ENCODE results near the gene EHMT1.
"Not testable (repeated sequence)": the region's sequence is repeated elsewhere in the genome, so short reads cannot be mapped to it uniquely, and the experiment has no call there.

EHMT1 gene

DNA sequence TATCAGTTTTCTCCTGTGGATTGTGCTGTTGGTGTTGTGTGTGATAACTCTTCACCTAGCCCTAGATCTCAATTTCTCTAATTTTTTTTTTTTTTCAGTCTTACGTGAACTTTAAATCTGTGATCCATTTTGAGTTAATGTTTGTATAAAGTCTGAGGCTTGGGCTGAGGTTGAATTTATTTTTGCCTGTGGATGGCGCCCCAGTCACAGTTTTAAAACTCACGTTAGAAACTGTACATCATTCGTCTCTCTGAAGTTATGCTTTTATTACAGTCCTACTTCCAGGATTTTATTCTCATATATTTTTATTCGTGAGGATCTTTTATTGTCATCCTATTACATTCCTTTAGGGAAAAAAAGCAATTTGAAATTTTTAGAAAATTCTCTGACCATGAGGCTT is 103.1 kb downstream of the EHMT1 start:
- ChIA-PET POLR2A (no interaction called here), CTCF (interaction anchor here (1.2 kb wide), 1 partner anchor 20 kb away, joined by 3 read pairs; no protein-coding TSS in a partner anchor)
- no peak for DNase-seq (ENCODE audit: extremely low spot score)
- TF ChIP-seq FOXA1 (IDR thresholded peaks at IDR 0.05) = no peak
- TF ChIP-seq ARNT (IDR thresholded peaks at IDR 0.05) = no peak
- no peak for TF ChIP-seq HDGF (IDR thresholded peaks at IDR 0.05; ENCODE audit: borderline replicate concordance)

- DNase-seq (ENCODE audit: extremely low spot score) = no peak
- ChIA-PET CTCF (no interaction called here), POLR2A (no interaction called here)
- no peak for TF ChIP-seq SP1 (IDR thresholded peaks at IDR 0.05)
- no peak for TF ChIP-seq L3MBTL2 (conservative IDR thresholded peaks at IDR 0.05)
- no peak for TF ChIP-seq NFRKB (IDR thresholded peaks at IDR 0.05)
- no peak for TF ChIP-seq FOXK2 (IDR thresholded peaks at IDR 0.05)
- no peak for TF ChIP-seq FOXA1 (IDR thresholded peaks at IDR 0.05)
- TF ChIP-seq SUZ12 (IDR thresholded peaks at IDR 0.05) = no peak
- no peak for TF ChIP-seq BHLHE40 (IDR thresholded peaks at IDR 0.05; ENCODE audit: borderline replicate concordance)
- no peak for TF ChIP-seq ELF4 (IDR thresholded peaks at IDR 0.05)
- TF ChIP-seq, protein P1, sequence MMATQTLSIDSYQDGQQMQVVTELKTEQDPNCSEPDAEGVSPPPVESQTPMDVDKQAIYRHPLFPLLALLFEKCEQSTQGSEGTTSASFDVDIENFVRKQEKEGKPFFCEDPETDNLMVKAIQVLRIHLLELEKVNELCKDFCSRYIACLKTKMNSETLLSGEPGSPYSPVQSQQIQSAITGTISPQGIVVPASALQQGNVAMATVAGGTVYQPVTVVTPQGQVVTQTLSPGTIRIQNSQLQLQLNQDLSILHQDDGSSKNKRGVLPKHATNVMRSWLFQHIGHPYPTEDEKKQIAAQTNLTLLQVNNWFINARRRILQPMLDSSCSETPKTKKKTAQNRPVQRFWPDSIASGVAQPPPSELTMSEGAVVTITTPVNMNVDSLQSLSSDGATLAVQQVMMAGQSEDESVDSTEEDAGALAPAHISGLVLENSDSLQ (IDR thresholded peaks at IDR 0.05) = no peak
- TF ChIP-seq ZNF384 (IDR thresholded peaks at IDR 0.05) = no peak
- no peak for TF ChIP-seq ARNT (IDR thresholded peaks at IDR 0.05)
- TF ChIP-seq LEF1 (IDR thresholded peaks at IDR 0.05; ENCODE audit: borderline replicate concordance) = no peak
- TF ChIP-seq TARDBP (IDR thresholded peaks at IDR 0.05) = no peak
- no peak for TF ChIP-seq CTBP1 (IDR thresholded peaks at IDR 0.05; ENCODE audit: borderline replicate concordance)
- no peak for TF ChIP-seq FOXM1 (IDR thresholded peaks at IDR 0.05; ENCODE audit: borderline replicate concordance)
- no peak for TF ChIP-seq HDGF (IDR thresholded peaks at IDR 0.05; ENCODE audit: borderline replicate concordance)
These were observed 103.7 kb downstream of the EHMT1 start for GRCh38 chr9:137722481-137722880.

DNA sequence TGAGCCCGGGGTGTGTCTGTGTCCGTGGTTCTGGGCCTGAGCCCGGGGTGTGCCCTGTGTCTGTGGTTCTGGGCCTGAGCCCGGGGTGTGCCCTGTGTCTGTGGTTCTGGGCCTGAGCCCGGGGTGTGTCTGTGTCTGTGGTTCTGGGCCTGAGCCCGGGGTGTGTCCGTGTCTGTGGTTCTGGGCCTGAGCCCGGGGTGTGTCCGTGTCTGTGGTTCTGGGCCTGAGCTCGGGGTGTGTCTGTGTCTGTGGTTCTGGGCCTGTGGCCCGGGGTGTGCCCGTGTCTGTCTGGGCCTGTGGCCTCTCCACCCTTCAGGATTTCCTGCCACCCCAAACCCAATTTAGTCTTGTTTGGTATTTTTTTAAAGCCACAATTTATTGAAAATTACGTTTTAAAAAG is 104.6 kb downstream of the EHMT1 start:
- POLR2A ChIA-PET = not testable (repeated sequence)

DNA sequence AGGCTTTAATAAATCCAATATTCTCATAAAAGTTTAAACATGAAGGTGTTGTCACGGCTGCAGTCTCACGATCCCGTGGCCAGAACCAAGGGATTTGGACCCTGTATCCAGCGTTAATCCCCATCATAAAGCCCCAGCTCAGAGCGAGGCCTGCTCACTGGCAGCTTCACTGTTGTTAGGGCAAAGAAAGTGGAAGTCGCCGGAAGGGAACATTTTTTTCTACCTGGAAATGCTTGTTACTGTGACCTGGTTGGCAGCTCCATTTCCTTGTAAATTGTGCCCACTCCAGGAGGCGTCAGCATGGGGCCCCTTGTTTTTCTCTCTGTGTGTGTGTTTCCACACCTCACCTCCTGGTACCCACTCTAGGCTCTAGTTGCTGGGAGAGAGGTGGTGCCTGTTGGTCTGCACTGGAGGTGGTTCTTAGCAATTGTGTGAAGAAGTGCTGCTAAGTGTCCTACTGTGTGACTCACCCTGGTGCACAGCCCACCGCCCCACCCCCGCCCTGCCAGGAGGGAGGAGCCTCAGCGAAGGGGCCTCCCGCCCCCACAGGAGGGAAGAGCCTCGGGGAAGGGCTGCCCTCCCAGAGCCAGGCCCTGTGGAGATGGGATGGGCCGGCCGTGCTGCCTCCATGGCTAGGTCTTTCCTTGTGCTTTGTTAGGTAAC is 105.1 kb downstream of the EHMT1 start:
- DNase-seq (ENCODE audit: extremely low spot score) = peak; percentile 27
- TF ChIP-seq FOXK2 (IDR thresholded peaks at IDR 0.05) = no peak
- no peak for TF ChIP-seq FOXM1 (IDR thresholded peaks at IDR 0.05; ENCODE audit: borderline replicate concordance)
- TF ChIP-seq CTBP1 (IDR thresholded peaks at IDR 0.05; ENCODE audit: borderline replicate concordance) = no peak
- no peak for TF ChIP-seq ARNT (IDR thresholded peaks at IDR 0.05)
- TF ChIP-seq TARDBP (IDR thresholded peaks at IDR 0.05) = no peak
- no peak for TF ChIP-seq SUZ12 (IDR thresholded peaks at IDR 0.05)
- no peak for TF ChIP-seq BHLHE40 (IDR thresholded peaks at IDR 0.05; ENCODE audit: borderline replicate concordance)
- TF ChIP-seq LEF1 (IDR thresholded peaks at IDR 0.05; ENCODE audit: borderline replicate concordance) = no peak
- CTCF ChIA-PET = no interaction called here
- POLR2A ChIA-PET = no interaction called here

More for the DNA sequence above, 104.6 kb downstream of the EHMT1 start:
- CTCF ChIA-PET; DNase-seq (ENCODE audit: extremely low spot score): not testable (repeated sequence)

DNA sequence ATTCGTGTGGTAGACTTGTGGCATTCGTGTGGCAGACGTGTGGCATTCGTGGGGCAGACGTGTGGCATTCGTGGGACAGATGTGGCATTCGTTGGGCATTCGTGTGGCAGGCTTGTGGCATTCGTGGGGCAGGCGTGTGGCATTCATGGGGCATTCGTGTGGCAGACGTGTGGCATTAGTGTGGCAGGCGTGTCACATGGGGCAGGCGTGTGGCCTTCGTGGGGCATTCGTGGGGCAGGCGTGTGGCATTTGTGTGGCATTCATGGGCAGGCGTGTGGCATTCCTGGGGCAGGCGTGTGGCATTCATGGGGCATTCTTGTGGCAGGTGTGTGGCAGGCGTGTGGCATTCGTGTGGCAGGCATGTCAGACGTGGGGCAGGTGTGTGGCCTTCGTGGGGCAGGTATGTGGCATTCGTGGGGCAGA is 106.0 kb downstream of the EHMT1 start:
- POLR2A ChIA-PET = no interaction called here
- no peak for DNase-seq (ENCODE audit: extremely low spot score)
- CTCF ChIA-PET = no interaction called here
- TF ChIP-seq FOXM1 (IDR thresholded peaks at IDR 0.05; ENCODE audit: borderline replicate concordance) = no peak
- no peak for TF ChIP-seq FOXK2 (IDR thresholded peaks at IDR 0.05)
- no peak for TF ChIP-seq ZNF384 (IDR thresholded peaks at IDR 0.05)
- TF ChIP-seq HDGF (IDR thresholded peaks at IDR 0.05; ENCODE audit: borderline replicate concordance) = no peak
- no peak for TF ChIP-seq TARDBP (IDR thresholded peaks at IDR 0.05)
- TF ChIP-seq NFRKB (IDR thresholded peaks at IDR 0.05) = no peak
- TF ChIP-seq BHLHE40 (IDR thresholded peaks at IDR 0.05; ENCODE audit: borderline replicate concordance) = no peak
- TF ChIP-seq SUZ12 (IDR thresholded peaks at IDR 0.05) = no peak
- TF ChIP-seq ELF4 (IDR thresholded peaks at IDR 0.05) = no peak
- TF ChIP-seq LEF1 (IDR thresholded peaks at IDR 0.05; ENCODE audit: borderline replicate concordance) = no peak
- no peak for TF ChIP-seq CTBP1 (IDR thresholded peaks at IDR 0.05; ENCODE audit: borderline replicate concordance)
- no peak for TF ChIP-seq SP1 (IDR thresholded peaks at IDR 0.05)
- TF ChIP-seq L3MBTL2 (conservative IDR thresholded peaks at IDR 0.05) = no peak
- TF ChIP-seq, protein P1 (IDR thresholded peaks at IDR 0.05) = no peak

DNA sequence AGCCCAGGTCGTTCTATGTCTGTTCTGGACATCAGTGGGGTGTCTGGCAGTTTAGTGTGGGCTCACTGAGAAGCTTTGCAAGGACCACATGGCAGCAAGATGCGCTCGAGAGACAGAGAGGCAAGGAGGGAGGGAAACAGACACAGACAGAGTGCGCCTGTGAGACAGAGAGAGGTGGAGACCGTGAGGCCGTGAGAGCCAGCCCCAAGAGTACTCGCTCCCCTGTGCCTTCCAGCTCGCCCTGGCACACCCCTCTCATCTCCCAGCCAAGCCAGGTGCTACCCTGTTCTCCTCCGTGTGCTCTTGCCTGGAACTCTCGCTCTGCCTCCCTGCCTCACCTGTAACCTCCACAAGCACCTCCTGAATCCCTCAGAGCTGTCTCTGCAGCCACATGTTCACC is 106.8 kb downstream of the EHMT1 start:
- no peak for DNase-seq (ENCODE audit: extremely low spot score)
- CTCF ChIA-PET = no interaction called here
- no peak for TF ChIP-seq SP1 (IDR thresholded peaks at IDR 0.05)
- TF ChIP-seq ELF4 (IDR thresholded peaks at IDR 0.05) = no peak
- POLR2A ChIA-PET = no interaction called here

GRCh38 chr9:137726336-137726735 is 107.5 kb downstream of the EHMT1 start:
- POLR2A ChIA-PET; DNase-seq (ENCODE audit: extremely low spot score); CTCF ChIA-PET: not testable (repeated sequence)

DNA sequence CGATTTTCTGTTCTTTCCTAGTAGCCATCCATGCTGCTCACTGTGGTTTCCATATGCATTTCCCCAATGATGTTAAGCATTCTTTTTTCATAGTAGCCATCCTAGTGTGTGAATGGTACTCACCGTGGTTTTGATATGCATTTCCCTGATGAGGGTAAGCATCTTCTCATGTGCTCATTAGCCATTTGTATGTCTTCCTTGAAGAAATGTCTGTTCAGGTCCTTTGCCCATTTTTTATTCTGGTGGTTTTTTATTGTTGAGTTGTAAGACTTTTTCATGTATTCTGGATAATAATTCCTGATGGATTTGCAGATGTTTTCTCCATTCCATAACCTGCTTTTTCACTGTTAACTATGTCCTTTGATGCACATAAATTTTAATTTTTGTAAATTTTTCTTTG is 108.0 kb downstream of the EHMT1 start:
- DNase-seq (ENCODE audit: extremely low spot score) = no peak
- ChIA-PET POLR2A (no interaction called here), CTCF (no interaction called here)

More for the DNA sequence above, 108.0 kb downstream of the EHMT1 start:
- TF ChIP-seq HDGF (IDR thresholded peaks at IDR 0.05; ENCODE audit: borderline replicate concordance) (no peak), ELF4 (IDR thresholded peaks at IDR 0.05) (no peak)
- TF ChIP-seq, protein P1 (IDR thresholded peaks at IDR 0.05) = no peak

Measured in HEK293T (cell line).